Neuronal stem cell (in vitro differentiated cells): ENCODE measurements around the gene SORBS2.
A peak's percentile ranks its signal among the peaks of the same experiment; 100 is the strongest.

Experiments
- DNase-seq: peaks from one replicate; pipeline ENCODE4 v3.0.0-alpha.2; 2013; ENCODE audit warnings: low spot score
- H2AFZ ChIP-seq: one replicate; pipeline ENCODE4 v1.6.1; 2013; ENCODE audit warnings: mild to moderate bottlenecking, low read length, inconsistent platforms
- H2AK5ac ChIP-seq: 2 replicates; pipeline ENCODE4 v1.6.1; 2013; ENCODE audit warnings: low read depth, mild to moderate bottlenecking, inconsistent platforms, low read length, moderate library complexity, mixed read lengths
- H2BK120ac ChIP-seq: 2 replicates; pipeline ENCODE4 v1.6.1; 2013; ENCODE audit warnings: low read depth, mild to moderate bottlenecking, inconsistent platforms, low read length, moderate library complexity, mixed read lengths
- H2BK12ac ChIP-seq: one replicate; pipeline ENCODE4 v1.6.1; 2013; ENCODE audit warnings: low read length, inconsistent platforms
- H2BK15ac ChIP-seq: 2 replicates; pipeline ENCODE4 v1.6.1; 2013; ENCODE audit warnings: mild to moderate bottlenecking, low read length, inconsistent platforms, mixed read lengths
- H2BK5ac ChIP-seq: one replicate; pipeline ENCODE4 v1.6.1; 2013; ENCODE audit warnings: inconsistent platforms, mild to moderate bottlenecking, low read length, moderate library complexity
- H3K14ac ChIP-seq: one replicate; pipeline ENCODE4 v1.6.1; 2013; ENCODE audit warnings: low read length, inconsistent platforms
- H3K18ac ChIP-seq: 2 replicates; pipeline ENCODE4 v1.6.1; 2013; ENCODE audit warnings: low read length, inconsistent platforms
- H3K23ac ChIP-seq: 2 replicates; pipeline ENCODE4 v1.6.1; 2013; ENCODE audit warnings: low read depth, mild to moderate bottlenecking, mixed read lengths, low read length, inconsistent platforms; ENCODE audit not compliant: poor library complexity
- H3K27ac ChIP-seq: replicated peaks from 3 replicates; pipeline ENCODE4 v1.5.1; 2013; ENCODE audit warnings: low read length, inconsistent platforms
- H3K27me3 ChIP-seq, 3 experiments: 2 replicates each; pipeline ENCODE4 v1.6.1; 2013; ENCODE audit warnings: low read length in 3 of 3, mild to moderate bottlenecking in 2 of 3, inconsistent platforms in 1 of 3, low read depth in 1 of 3, mixed read lengths in 1 of 3, moderate library complexity in 1 of 3; ENCODE audit not compliant: control insufficient read depth in 3 of 3, insufficient read depth in 3 of 3
- H3K36me3 ChIP-seq, 2 donors: replicated peaks in 1 of 2; 2 replicates each; pipeline ENCODE4 v1.6.1; 2013; ENCODE audit warnings: low read length in 2 of 2; ENCODE audit not compliant: control insufficient read depth in 2 of 2, insufficient read depth in 2 of 2
- H3K4ac ChIP-seq: 2 replicates; pipeline ENCODE4 v1.6.1; 2013; ENCODE audit warnings: inconsistent platforms, mild to moderate bottlenecking, low read length, moderate library complexity
- H3K4me1 ChIP-seq, 2 donors: 1 replicate in 1 of 2; 2 replicates in 1 of 2; pipeline ENCODE4 v1.6.1; 2013; ENCODE audit warnings: low read length in 2 of 2, low read depth in 1 of 2; ENCODE audit not compliant: control insufficient read depth in 2 of 2, insufficient read depth in 1 of 2
- H3K4me2 ChIP-seq: one replicate; pipeline ENCODE4 v1.6.1; 2013; ENCODE audit warnings: mild to moderate bottlenecking, low read length, inconsistent platforms; ENCODE audit not compliant: insufficient read depth, poor library complexity, severe bottlenecking
- H3K4me3 ChIP-seq, 2 donors: 2 replicates each; pipeline ENCODE4 v1.5.1; 2013; ENCODE audit warnings: low read length in 2 of 2, mild to moderate bottlenecking in 2 of 2, inconsistent platforms in 1 of 2, moderate library complexity in 1 of 2
- H3K79me1 ChIP-seq: one replicate; pipeline ENCODE4 v1.6.1; 2013; ENCODE audit warnings: low read depth, mild to moderate bottlenecking, inconsistent platforms, low read length, moderate library complexity
- H3K9ac ChIP-seq: one replicate; pipeline ENCODE4 v1.6.1; 2013; ENCODE audit warnings: mild to moderate bottlenecking, low read depth, low read length, inconsistent platforms; ENCODE audit not compliant: poor library complexity
- H3K9me3 ChIP-seq, 2 donors: replicated peaks in 1 of 2; 2 replicates each; pipeline versions ENCODE3 to v1.6.1; 2013; ENCODE audit warnings: low read length in 2 of 2, mild to moderate bottlenecking in 2 of 2, inconsistent platforms in 1 of 2, low read depth in 1 of 2, mixed read lengths in 1 of 2, moderate library complexity in 1 of 2; ENCODE audit not compliant: control insufficient read depth in 2 of 2, insufficient read depth in 1 of 2
- H4K8ac ChIP-seq: one replicate; pipeline ENCODE4 v1.6.1; 2013; ENCODE audit warnings: low read depth, mild to moderate bottlenecking, inconsistent platforms, low read length, moderate library complexity
- H4K91ac ChIP-seq: one replicate; pipeline ENCODE4 v1.6.1; 2013; ENCODE audit warnings: low read length, low read depth, mild to moderate bottlenecking, inconsistent platforms; ENCODE audit not compliant: poor library complexity
- WGBS, 2 donors: extraction: QIAGEN DNeasy Blood & Tissue Kit; methylation state at CpG; one replicate each; pipeline ENCODE4 v1.1.7; 2013; ENCODE audit warnings: missing lambda C conversion rate in 2 of 2, mixed read lengths in 1 of 2; ENCODE audit not compliant: insufficient read length in 2 of 2, insufficient replicate concordance in 1 of 2; ENCODE audit errors: extremely low coverage in 2 of 2; 5-methylcytosine and 5-hydroxymethylcytosine counted together

SORBS2 gene

GRCh38 chr4:185589067-185589836 is 222.7 kb downstream of the SORBS2 start:
- Histone ChIP-seq H2AK5ac (no peak overlapping the region), H3K14ac (no peak overlapping the region), H3K9me3 (peaks cover 0 to 2% of the 10 kb centered on the region in 2 donors), H3K4ac (no peak overlapping the region), H4K8ac (no peak overlapping the region), H3K18ac (no peak overlapping the region), H2BK120ac (no peak overlapping the region), H3K27me3 (peaks cover 0 to 4% (median 0%) of the 10 kb centered on the region in 3 experiments), H3K4me2 (no peak overlapping the region), H3K27ac (no peak overlapping the region), H2BK5ac (no peak overlapping the region), H3K9ac (no peak overlapping the region), H3K4me3 (no peak overlapping the region), H2BK15ac (no peak overlapping the region), H2AFZ (no peak overlapping the region), H3K79me1 (no peaks in the 10 kb centered on the region), H3K4me1 (peaks cover 0 to 9% of the 10 kb centered on the region in 2 donors), H2BK12ac (no peak overlapping the region), H3K23ac (no peak overlapping the region), H4K91ac (no peak overlapping the region), H3K36me3 (peaks cover 4 to 7% of the 10 kb centered on the region in 2 donors)
- no CpG with 5 or more reads among the region's 13 CpGs for WGBS, 2 donors
- no peak for DNase-seq

GRCh38 chr4:185587427-185588161 is 224.4 kb downstream of the SORBS2 start:
- Histone ChIP-seq H3K4ac (no peak overlapping the region), H3K79me1 (no peaks in the 10 kb centered on the region), H3K4me2 (peak overlapping the region; percentile 12), H3K9ac (no peak overlapping the region), H3K36me3 (peaks cover 0 to 7% of the 10 kb centered on the region in 2 donors), H4K8ac (no peak overlapping the region), H3K4me1 (peaks cover 4 to 11% of the 10 kb centered on the region in 2 donors), H3K27me3 (peaks cover 0 to 4% (median 0%) of the 10 kb centered on the region in 3 experiments), H3K27ac (no peak overlapping the region), H2BK120ac (no peak overlapping the region), H2BK15ac (no peak overlapping the region), H2BK12ac (no peak overlapping the region), H2AK5ac (no peak overlapping the region), H3K9me3 (no peaks in the 10 kb centered on the region), H2AFZ (no peak overlapping the region), H2BK5ac (peak overlapping the region; percentile 35), H3K23ac (peak overlapping the region; percentile 89), H3K14ac (no peak overlapping the region), H3K4me3 (peak overlapping the region in 1 of 2 donors; percentile 24), H4K91ac (no peak overlapping the region), H3K18ac (peak overlapping the region; percentile 68)
- DNase-seq = no peak
- WGBS, 2 donors = no CpG with 5 or more reads among the region's 32 CpGs

GRCh38 chr4:185587030-185587426 is 225.0 kb downstream of the SORBS2 start:
- H2BK15ac ChIP-seq = no peak overlapping the region
- H3K79me1 ChIP-seq = no peaks in the 10 kb centered on the region
- peak overlapping the region; percentile 55 for H3K18ac ChIP-seq
- no peak overlapping the region for H2AFZ ChIP-seq
- no peak overlapping the region for H4K8ac ChIP-seq
- H3K4ac ChIP-seq = no peak overlapping the region
- no peaks in the 10 kb centered on the region for H3K9me3 ChIP-seq
- no peak overlapping the region for H2BK12ac ChIP-seq
- peak overlapping the region; percentile 89 for H3K23ac ChIP-seq
- WGBS, 2 donors = no CpG with 5 or more reads among the region's 6 CpGs
- H3K27me3 ChIP-seq = peaks cover 0 to 4% (median 0%) of the 10 kb centered on the region in 3 experiments
- peak overlapping the region in 1 of 2 donors; percentile 24 for H3K4me3 ChIP-seq
- no peak for DNase-seq
- H4K91ac ChIP-seq = no peak overlapping the region
- no peak overlapping the region for H2BK120ac ChIP-seq
- no peak overlapping the region for H2AK5ac ChIP-seq
- H3K4me2 ChIP-seq = no peak overlapping the region
- peaks cover 0 to 7% of the 10 kb centered on the region in 2 donors for H3K36me3 ChIP-seq
- H3K9ac ChIP-seq = no peak overlapping the region
- peak overlapping the region; percentile 35 for H2BK5ac ChIP-seq
- no peak overlapping the region for H3K27ac ChIP-seq
- no peak overlapping the region for H3K14ac ChIP-seq
- H3K4me1 ChIP-seq = peaks cover 5 to 11% of the 10 kb centered on the region in 2 donors

- Histone ChIP-seq H3K79me1 (no peaks in the 10 kb centered on the region), H3K4me3 (no peak overlapping the region), H2BK15ac (no peak overlapping the region), H3K4ac (no peak overlapping the region), H3K14ac (no peak overlapping the region), H3K36me3 (peaks cover 0 to 7% of the 10 kb centered on the region in 2 donors), H3K23ac (no peak overlapping the region), H2AK5ac (no peak overlapping the region), H3K27ac (no peak overlapping the region), H2BK120ac (no peak overlapping the region), H4K91ac (no peak overlapping the region), H2BK12ac (no peak overlapping the region), H2BK5ac (no peak overlapping the region), H3K18ac (no peak overlapping the region), H3K4me2 (no peak overlapping the region), H4K8ac (no peak overlapping the region), H3K4me1 (peaks cover 5 to 11% of the 10 kb centered on the region in 2 donors), H3K27me3 (peaks cover 0 to 4% (median 0%) of the 10 kb centered on the region in 3 experiments), H2AFZ (no peak overlapping the region), H3K9ac (no peak overlapping the region), H3K9me3 (no peaks in the 10 kb centered on the region)
- no peak for DNase-seq
- no CpG with 5 or more reads among the region's 1 CpG for WGBS, 2 donors
These were observed 226.8 kb downstream of the SORBS2 start for GRCh38 chr4:185585211-185585610.
